Limb (tissue), 2 donors: Measurements from ENCODE around the gene HERC6.
"Not testable (repeated sequence)": the region's sequence is repeated elsewhere in the genome, so short reads cannot be mapped to it uniquely, and the experiment has no call there.

Experiments used
- DNase-seq, 2 donors: peaks; one replicate each; pipeline ENCODE4 v3.0.0-alpha.2; 2016; ENCODE audit errors: extremely low spot score in 2 of 2

Gene HERC6

DNA sequence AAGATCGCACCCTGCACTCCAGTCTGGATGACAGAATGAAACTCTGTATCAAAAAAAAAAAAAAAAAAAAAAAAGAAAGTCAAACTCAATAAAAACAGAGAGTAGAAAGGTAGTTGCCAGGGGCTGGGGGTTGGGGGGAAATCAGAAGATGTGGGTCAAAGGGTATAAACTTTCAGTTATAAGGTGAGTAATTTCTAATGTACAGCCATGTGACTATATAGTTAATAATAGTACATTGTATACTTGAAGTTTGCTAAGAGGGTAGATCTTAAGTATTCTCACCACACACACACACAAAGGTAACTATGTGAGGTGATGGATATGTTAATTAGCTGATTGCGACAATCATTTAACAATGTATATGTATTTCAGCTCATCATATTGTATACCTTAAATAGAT, 11.5 kb downstream of the HERC6 start:
- DNase-seq = no peak

DNA sequence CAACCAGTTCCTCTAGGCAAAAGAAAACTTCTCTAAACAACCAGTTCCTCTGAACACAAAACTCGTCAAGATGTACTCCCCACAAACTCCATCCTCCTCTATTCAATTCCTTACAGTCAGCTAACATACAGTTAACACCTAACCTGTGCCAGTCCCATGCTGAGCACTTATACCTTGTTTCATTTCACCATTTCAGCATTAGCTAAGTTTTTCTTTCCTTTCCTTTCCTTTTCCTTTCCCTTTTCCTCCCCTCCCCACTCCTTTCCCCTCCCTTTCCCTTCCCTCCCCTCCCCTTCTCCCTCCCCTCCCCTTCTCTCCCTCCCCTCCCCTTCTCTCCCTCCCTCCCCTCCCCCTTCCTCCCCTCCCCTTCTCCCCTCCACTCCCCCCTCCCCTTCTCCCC, 13.1 kb downstream of the HERC6 start:
- no peak for DNase-seq

DNA sequence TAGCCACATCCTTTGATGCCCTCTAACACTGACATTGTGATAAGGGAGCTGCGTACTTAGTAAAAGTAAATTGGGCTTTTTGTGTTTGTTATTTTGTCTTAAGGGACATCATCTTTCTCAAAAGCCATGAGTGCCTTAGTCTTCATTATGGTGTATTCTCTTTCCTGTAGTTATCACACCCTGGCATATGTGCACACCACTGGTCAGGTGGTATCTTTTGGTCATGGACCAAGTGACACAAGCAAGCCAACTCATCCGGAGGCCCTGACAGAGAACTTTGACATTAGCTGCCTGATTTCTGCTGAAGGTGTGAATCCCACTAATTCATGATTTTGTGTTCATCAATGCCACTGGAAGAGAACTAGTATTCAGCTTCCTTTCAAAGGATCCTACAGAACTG, 18.0 kb downstream of the HERC6 start:
- no peak for DNase-seq

- no peak for DNase-seq
Measured at GRCh38 chr4:88398381-88398780, 19.7 kb downstream of the HERC6 start.

GRCh38 chr4:88409206-88409605, 30.6 kb downstream of the HERC6 start:
- no peak for DNase-seq

- DNase-seq = no peak
Measured at GRCh38 chr4:88409789-88410188, 31.1 kb downstream of the HERC6 start.

DNA sequence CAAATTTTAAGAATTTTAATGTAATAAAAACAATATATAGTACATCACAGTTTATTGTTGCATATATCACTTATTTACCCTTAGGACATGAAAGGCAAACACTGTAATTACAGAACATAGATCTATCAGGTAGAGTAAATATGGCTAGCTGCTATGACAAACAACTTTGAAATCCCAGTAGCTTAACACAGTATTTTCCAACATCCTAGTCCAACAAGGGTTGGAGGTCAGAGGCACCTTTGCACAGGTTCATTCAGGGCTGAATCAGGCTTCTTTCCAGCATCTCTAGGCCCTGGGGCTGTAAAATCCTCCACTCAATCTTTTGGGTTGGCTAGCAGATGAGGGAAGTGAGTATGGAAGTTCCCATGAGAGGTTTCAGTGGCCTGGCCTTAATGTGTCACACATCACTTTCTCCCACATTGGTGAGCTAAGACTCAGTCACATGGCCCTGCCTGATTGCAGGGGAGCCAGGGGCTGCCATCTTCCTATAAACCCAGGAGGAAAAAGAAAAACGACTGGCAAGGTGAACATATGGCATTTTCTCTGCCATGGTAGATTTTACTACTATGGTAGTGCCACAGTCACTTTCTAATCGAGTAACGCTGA, 32.9 kb downstream of the HERC6 start:
- no peak for DNase-seq

DNA sequence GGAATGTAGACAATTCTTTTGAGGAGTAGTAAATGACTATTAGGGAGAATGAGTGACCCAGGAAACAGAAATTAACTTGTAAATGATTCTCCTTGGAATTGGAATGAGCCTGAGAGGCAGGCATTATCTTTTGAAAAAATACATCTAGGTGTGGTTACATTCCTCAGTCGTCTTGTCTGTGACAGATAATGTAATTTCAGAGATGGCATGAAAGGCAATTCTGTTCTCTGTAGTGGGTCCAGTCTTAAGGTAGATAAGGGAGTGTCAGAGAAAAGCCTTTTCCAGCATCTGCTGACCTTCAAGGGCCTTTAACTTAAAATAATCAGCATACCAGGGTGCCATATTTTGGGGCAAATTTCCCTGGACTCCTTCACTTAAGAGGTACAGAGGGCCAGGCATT, 35.1 kb downstream of the HERC6 start:
- DNase-seq = no peak

DNA sequence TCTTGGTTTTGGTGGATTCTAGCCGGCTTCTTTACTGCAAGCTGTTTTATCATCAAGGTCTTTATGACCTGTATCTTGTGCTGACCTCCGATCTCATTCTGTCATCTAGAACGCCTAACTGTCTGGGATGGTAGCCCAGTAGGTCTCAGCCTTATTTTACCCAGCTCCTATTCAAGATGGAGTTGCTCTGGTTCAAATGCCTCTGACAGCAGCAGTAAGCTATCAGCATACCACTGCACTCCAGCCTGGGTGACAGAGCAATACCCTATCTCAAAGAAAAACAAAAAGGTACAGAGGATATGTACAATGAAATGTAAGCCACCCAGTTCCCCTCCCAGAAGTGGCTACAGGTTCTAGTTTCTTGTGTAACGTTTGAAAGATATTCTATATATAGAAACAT, 36.1 kb downstream of the HERC6 start:
- no peak for DNase-seq

DNA sequence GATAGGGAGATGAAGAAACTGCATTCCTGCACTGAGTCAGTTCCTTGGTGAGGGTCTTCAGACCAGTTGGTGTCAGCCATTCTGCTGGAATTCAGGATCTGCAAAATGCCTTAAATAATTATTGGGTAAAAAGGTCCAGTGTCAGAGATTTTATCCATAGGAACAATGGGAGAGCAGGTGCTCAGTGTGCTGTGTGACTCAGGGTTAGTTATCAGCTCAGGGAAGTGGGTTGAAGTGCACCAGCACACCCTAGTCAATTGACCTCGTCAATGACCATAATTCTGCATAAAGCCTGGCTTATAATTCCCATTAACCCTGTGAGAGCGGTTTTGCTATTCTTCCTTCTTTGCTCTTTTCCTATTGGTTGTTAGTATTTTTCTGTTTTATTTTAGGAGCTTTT, 37.3 kb downstream of the HERC6 start:
- no peak for DNase-seq

DNA sequence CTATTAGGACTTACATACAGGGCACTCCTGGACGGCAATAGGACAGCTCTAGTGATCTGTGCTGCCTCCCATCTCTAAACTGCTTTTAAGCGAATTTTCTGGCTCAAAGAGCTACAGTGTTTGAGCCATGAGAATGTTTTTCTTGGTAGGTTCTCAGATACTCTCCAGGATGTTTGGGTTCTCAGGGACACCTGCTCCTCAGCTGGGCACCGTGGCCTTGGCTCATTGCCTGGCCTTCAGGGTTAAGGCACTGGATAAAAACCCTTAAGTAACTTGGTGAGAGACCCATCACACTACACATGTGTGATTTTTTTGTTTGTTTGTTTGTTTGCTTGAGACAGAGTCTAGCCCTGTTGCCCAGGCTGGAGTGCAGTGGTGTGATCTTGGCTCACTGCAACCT, 39.8 kb downstream of the HERC6 start:
- no peak for DNase-seq

- DNase-seq = no peak
Measured at GRCh38 chr4:88419874-88420273, 41.2 kb downstream of the HERC6 start.

DNA sequence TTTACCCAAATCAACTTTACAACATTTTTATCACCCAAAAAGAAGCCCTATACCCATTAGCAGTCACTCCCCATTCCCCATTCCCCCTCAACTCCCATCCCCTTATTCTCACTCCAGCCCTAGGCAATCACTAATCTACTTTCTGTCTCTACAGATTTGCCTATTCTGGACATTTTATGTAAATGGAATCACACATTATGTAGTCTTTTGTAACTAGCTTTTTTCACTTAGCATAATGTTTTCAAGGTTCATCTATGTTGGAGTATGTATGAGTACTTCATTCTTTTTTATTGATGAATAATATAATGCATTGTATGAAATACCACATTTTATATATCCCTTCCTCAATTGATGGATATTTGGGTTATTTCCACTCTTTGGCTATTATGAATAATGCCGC, 42.2 kb downstream of the HERC6 start:
- DNase-seq = no peak

GRCh38 chr4:88422403-88422802, 43.8 kb downstream of the HERC6 start:
- DNase-seq = no peak

DNA sequence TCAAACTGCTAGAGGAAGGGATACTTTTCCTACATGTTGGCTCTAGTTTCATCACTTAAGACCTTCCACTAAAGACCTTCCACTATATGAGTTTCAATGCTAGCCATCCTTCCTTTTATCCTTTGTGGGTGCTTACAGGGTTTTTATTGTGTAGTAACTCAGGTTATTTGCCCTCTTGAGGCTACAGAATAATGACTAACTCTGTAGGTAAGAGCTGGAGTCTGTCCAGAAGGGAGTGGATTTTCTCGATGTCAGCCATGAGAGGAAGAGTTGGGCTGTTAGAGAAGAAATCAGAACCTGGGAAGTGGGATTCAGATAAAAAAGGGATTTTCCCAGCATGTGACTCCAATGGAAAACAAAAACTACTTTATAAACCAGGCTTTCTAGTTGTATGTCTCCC, 50.7 kb downstream of the HERC6 start:
- no peak for DNase-seq

- no peak for DNase-seq
Measured at GRCh38 chr4:88435987-88436693, 57.5 kb downstream of the HERC6 start.

- not testable (repeated sequence) for DNase-seq
Measured at GRCh38 chr4:88437873-88438272, 59.2 kb downstream of the HERC6 start.

GRCh38 chr4:88439161-88439760, 60.6 kb downstream of the HERC6 start:
- DNase-seq = no peak

- no peak for DNase-seq
Measured at GRCh38 chr4:88440146-88440545, 61.5 kb downstream of the HERC6 start.

GRCh38 chr4:88441696-88442095, 63.0 kb downstream of the HERC6 start:
- no peak for DNase-seq

DNA sequence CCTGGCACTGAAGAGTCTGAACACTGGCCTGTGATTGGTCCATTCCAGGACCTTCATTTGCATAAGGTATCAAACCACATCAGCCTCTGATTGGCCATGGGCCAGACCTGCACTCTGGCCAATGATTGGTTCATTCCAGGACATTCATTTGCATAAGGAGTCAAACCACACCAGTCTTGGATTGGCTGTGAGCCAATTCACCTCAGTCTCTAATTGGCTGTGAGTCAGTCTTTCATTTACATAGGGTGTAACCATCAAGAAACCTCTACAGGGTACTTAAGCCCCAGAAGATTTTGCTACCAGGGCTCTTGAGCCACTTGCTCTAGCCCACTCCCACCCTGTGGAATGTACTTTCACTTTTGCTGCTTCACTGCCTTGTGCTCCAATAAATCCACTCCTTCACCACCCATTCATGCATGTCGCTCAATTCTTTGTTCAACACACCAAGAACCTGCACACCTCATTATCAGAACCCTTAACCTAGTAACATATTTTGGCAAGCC, 64.1 kb downstream of the HERC6 start:
- DNase-seq = no peak

DNA sequence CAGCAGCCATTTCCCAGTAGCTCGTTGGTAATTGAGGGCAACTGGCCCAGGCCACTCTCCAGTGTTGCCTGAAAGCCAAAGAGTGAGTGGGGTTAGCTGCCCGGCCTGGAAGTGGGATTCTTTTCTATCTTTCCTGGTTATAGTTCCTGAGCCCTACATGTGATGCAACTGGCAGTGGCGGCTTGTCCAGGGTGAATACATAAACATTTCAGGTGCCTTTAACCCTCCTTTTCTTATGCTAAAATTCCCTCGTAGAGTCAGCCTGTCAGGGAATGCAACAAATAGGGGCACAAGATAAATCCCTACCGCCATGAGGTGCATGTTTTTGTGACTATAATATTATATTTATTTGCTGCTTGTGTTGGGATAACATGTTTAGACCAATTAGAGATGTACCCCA, 64.8 kb downstream of the HERC6 start:
- DNase-seq = no peak

DNA sequence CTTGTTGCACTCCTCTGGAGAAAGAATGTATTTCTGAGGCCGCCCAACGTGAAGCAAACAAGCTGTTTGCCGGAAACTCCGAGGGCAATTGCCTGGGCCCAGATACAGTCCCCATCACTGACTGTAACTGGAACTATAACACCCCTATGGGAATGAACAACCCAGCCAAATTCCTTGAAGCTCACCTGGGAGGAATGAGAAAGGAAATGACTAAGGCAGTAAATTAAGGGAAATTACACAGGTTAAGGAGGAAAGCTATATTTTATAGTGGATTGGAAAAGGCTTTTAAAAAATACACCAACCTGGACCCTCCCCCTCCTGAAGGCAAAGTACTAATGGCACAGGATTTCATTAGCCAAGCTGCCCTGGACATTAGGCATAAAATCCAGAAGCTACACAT, 66.6 kb downstream of the HERC6 start:
- DNase-seq = no peak
